H1 (cell line): ENCODE measurements around the gene DBH.

Experiments used
- BCL11A ChIP-seq, 2 experiments: IDR thresholded peaks; one replicate each; pipeline ENCODE4 v1.6.1; 2011; ENCODE audit warnings: low read depth in 2 of 2, low read length in 2 of 2, mild to moderate bottlenecking in 2 of 2
- CEBPB ChIP-seq: IDR thresholded peaks from 2 replicates; pipeline ENCODE4 v1.6.1; 2012; ENCODE audit warnings: low read depth, low read length
- EGR1 ChIP-seq: IDR thresholded peaks from 2 replicates; pipeline ENCODE4 v1.6.1; 2011; ENCODE audit warnings: low read depth, low read length, borderline replicate concordance
- EP300 ChIP-seq, 2 experiments: IDR thresholded peaks; 1 replicate in 1 of 2; 2 replicates in 1 of 2; pipeline ENCODE4 v1.6.1; 2011 to 2012; ENCODE audit warnings: low read depth in 2 of 2, low read length in 2 of 2, mild to moderate bottlenecking in 2 of 2, borderline replicate concordance in 1 of 2, inconsistent platforms in 1 of 2, moderate library complexity in 1 of 2
- POLR2A ChIP-seq, 2 experiments: IDR thresholded peaks; 1 replicate in 1 of 2; 2 replicates in 1 of 2; pipeline ENCODE4 v1.6.1; 2011; ENCODE audit warnings: low read depth in 2 of 2, low read length in 2 of 2, mild to moderate bottlenecking in 2 of 2; ENCODE audit errors: control extremely low read depth in 1 of 2
- POLR2AphosphoS5 ChIP-seq: IDR thresholded peaks from 2 replicates; pipeline ENCODE4 v1.6.1; 2011; ENCODE audit warnings: low read depth, low read length
- RAD21 ChIP-seq, 2 experiments: IDR thresholded peaks in 1 of 2; conservative IDR thresholded peaks in 1 of 2; 2 replicates each; pipeline ENCODE4 v1.6.1; 2011; ENCODE audit warnings: low read depth in 2 of 2, low read length in 2 of 2, improper control_type of control experiment in 1 of 2, inconsistent platforms in 1 of 2, mild to moderate bottlenecking in 1 of 2, moderate library complexity in 1 of 2
- RBBP5 ChIP-seq: IDR thresholded peaks from 2 replicates; pipeline ENCODE4 v1.7.1; 2012; ENCODE audit warnings: low read depth, mild to moderate bottlenecking, inconsistent platforms, low read length, moderate library complexity, borderline replicate concordance
- TF ChIP-seq, protein P1 (sequence below): IDR thresholded peaks from 2 replicates; pipeline ENCODE4 v1.6.1; 2011; ENCODE audit warnings: low read depth, mild to moderate bottlenecking, low read length; ENCODE audit not compliant: insufficient read depth
- TF ChIP-seq, protein P2 (sequence below), 3 experiments: IDR thresholded peaks; 1 replicate in 2 of 3; 2 replicates in 1 of 3; pipeline versions ENCODE4 v1.5.1 to v1.6.1; 2011; ENCODE audit warnings: low read length in 3 of 3, mild to moderate bottlenecking in 3 of 3, inconsistent platforms in 2 of 3, low read depth in 1 of 3, moderate library complexity in 1 of 3; ENCODE audit not compliant: insufficient read depth in 1 of 3; ENCODE audit errors: control extremely low read depth in 1 of 3

GRCh38 chr9:133632806-133633680 is 3.1 kb upstream of the DBH start:
- TF ChIP-seq, protein P1, sequence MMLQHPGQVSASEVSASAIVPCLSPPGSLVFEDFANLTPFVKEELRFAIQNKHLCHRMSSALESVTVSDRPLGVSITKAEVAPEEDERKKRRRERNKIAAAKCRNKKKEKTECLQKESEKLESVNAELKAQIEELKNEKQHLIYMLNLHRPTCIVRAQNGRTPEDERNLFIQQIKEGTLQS: no peak
- TF ChIP-seq, protein P2, sequence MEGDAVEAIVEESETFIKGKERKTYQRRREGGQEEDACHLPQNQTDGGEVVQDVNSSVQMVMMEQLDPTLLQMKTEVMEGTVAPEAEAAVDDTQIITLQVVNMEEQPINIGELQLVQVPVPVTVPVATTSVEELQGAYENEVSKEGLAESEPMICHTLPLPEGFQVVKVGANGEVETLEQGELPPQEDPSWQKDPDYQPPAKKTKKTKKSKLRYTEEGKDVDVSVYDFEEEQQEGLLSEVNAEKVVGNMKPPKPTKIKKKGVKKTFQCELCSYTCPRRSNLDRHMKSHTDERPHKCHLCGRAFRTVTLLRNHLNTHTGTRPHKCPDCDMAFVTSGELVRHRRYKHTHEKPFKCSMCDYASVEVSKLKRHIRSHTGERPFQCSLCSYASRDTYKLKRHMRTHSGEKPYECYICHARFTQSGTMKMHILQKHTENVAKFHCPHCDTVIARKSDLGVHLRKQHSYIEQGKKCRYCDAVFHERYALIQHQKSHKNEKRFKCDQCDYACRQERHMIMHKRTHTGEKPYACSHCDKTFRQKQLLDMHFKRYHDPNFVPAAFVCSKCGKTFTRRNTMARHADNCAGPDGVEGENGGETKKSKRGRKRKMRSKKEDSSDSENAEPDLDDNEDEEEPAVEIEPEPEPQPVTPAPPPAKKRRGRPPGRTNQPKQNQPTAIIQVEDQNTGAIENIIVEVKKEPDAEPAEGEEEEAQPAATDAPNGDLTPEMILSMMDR (IDR thresholded peaks at IDR 0.05; ENCODE audit: control extremely low read depth in 1 of 3, insufficient read depth in 1 of 3, low read depth in 1 of 3, low read length in 3 of 3): no peak
- TF ChIP-seq CEBPB: no peak
- no peak for TF ChIP-seq RAD21 (IDR thresholded peaks at IDR 0.05 in 1 of 2, conservative IDR thresholded peaks at IDR 0.05 in 1 of 2; ENCODE audit: low read depth in 2 of 2, low read length in 2 of 2)
- no peak for TF ChIP-seq EP300 (IDR thresholded peaks at IDR 0.05; ENCODE audit: borderline replicate concordance in 1 of 2, low read depth in 2 of 2, low read length in 2 of 2)
- no peak for TF ChIP-seq EGR1
- TF ChIP-seq POLR2AphosphoS5: no peak
- no peak for TF ChIP-seq BCL11A (IDR thresholded peaks at IDR 0.05; ENCODE audit: low read depth in 2 of 2, low read length in 2 of 2)
- TF ChIP-seq RBBP5: no peak
- TF ChIP-seq POLR2A (IDR thresholded peaks at IDR 0.05; ENCODE audit: control extremely low read depth in 1 of 2, low read depth in 2 of 2, low read length in 2 of 2): no peak
